ENCODE measurements around the gene SORCS2.

- TF ChIP-seq CTCF (IDR thresholded peaks at IDR 0.05; ENCODE audit: low read depth, low read length) (no peak), POLR2A (IDR thresholded peaks at IDR 0.05; ENCODE audit: extremely low read depth, insufficient read length) (no peak), MYC (IDR thresholded peaks at IDR 0.05; ENCODE audit: low read depth, low read length) (no peak)
These were observed 320.1 kb downstream of the SORCS2 start for GRCh38 chr4:7512428-7512827.
